ENCODE results near the gene MICU1. TPM values are rescaled to one million over a fixed set of nuclear protein-coding genes. Genes with fewer than 3 reads are reported as not detected.
"Not testable (repeated sequence)": the region's sequence is repeated elsewhere in the genome, so short reads cannot be mapped to it uniquely, and the experiment has no call there.

MICU1 gene
- total RNA-seq, 1 experiment from 2014 or later = 25.5 TPM

- Mint-ChIP-seq H3K27ac (ENCODE audit: low read depth, unreplicated experiment) (no peak overlapping the region), H3K9me3 (ENCODE audit: unreplicated experiment) (no peaks in the 10 kb centered on the region), H3K27me3 (ENCODE audit: insufficient read depth, unreplicated experiment) (no peaks in the 10 kb centered on the region), H3K4me1 (ENCODE audit: insufficient read depth, unreplicated experiment) (no peaks in the 10 kb centered on the region), H3K36me3 (ENCODE audit: insufficient read depth, unreplicated experiment) (peaks cover 16% of the 10 kb centered on the region), H3K4me3 (ENCODE audit: unreplicated experiment) (no peak overlapping the region)
- TF ChIP-seq CTCF (IDR thresholded peaks at IDR 0.05; ENCODE audit: unreplicated experiment) = no peak
- CTCF ChIA-PET = no interaction called here
- DNase-seq (ENCODE audit: unreplicated experiment) = no peak
- BruUV-seq (replicated peaks) = no TSS peak
- POLR2A ChIA-PET = no interaction called here
- intact Hi-C loops (cut with micrococcal nuclease) = no loop called here
These were observed 218.4 kb downstream of the MICU1 start for GRCh38 chr10:72407471-72407870.

- peaks cover 11% of the 10 kb centered on the region for H3K36me3 Mint-ChIP-seq (ENCODE audit: insufficient read depth, unreplicated experiment)
- intact Hi-C loops (cut with micrococcal nuclease); H3K27ac Mint-ChIP-seq (ENCODE audit: low read depth, unreplicated experiment); H3K27me3 Mint-ChIP-seq (ENCODE audit: insufficient read depth, unreplicated experiment); H3K9me3 Mint-ChIP-seq (ENCODE audit: unreplicated experiment); BruUV-seq (replicated peaks); DNase-seq (ENCODE audit: unreplicated experiment); H3K4me3 Mint-ChIP-seq (ENCODE audit: unreplicated experiment); CTCF ChIA-PET; H3K4me1 Mint-ChIP-seq (ENCODE audit: insufficient read depth, unreplicated experiment); POLR2A ChIA-PET: not testable (repeated sequence)
These were observed 230.3 kb downstream of the MICU1 start for GRCh38 chr10:72395581-72395980.

- no peaks in the 10 kb centered on the region for H3K4me1 Mint-ChIP-seq (ENCODE audit: insufficient read depth, unreplicated experiment)
- intact Hi-C loops (cut with micrococcal nuclease) = no loop called here
- BruUV-seq (replicated peaks) = no TSS peak
- TF ChIP-seq CTCF (IDR thresholded peaks at IDR 0.05; ENCODE audit: unreplicated experiment) = no peak
- no peaks in the 10 kb centered on the region for H3K9me3 Mint-ChIP-seq (ENCODE audit: unreplicated experiment)
- POLR2A ChIA-PET = no interaction called here
- H3K27me3 Mint-ChIP-seq (ENCODE audit: insufficient read depth, unreplicated experiment) = no peaks in the 10 kb centered on the region
- H3K36me3 Mint-ChIP-seq (ENCODE audit: insufficient read depth, unreplicated experiment) = peaks cover 17% of the 10 kb centered on the region
- no peak overlapping the region for H3K4me3 Mint-ChIP-seq (ENCODE audit: unreplicated experiment)
- H3K27ac Mint-ChIP-seq (ENCODE audit: low read depth, unreplicated experiment) = no peak overlapping the region
- CTCF ChIA-PET = interaction anchor here (0.9 kb wide), 1 partner anchor 30 kb away, joined by 3 read pairs; no protein-coding TSS in a partner anchor
- no peak for DNase-seq (ENCODE audit: unreplicated experiment)
These were observed 233.3 kb downstream of the MICU1 start for GRCh38 chr10:72392571-72392970.

- Mint-ChIP-seq H3K27me3 (ENCODE audit: insufficient read depth, unreplicated experiment) (no peaks in the 10 kb centered on the region), H3K4me1 (ENCODE audit: insufficient read depth, unreplicated experiment) (peaks cover 7% of the 10 kb centered on the region), H3K9me3 (ENCODE audit: unreplicated experiment) (no peaks in the 10 kb centered on the region), H3K4me3 (ENCODE audit: unreplicated experiment) (no peak overlapping the region), H3K36me3 (ENCODE audit: insufficient read depth, unreplicated experiment) (peaks cover 17% of the 10 kb centered on the region), H3K27ac (ENCODE audit: low read depth, unreplicated experiment) (no peak overlapping the region)
- no TSS peak for BruUV-seq (replicated peaks)
- CTCF ChIA-PET = no interaction called here
- POLR2A ChIA-PET = no interaction called here
- no peak for DNase-seq (ENCODE audit: unreplicated experiment)
- intact Hi-C loops (cut with micrococcal nuclease) = no loop called here
- no peak for TF ChIP-seq CTCF (IDR thresholded peaks at IDR 0.05; ENCODE audit: unreplicated experiment)
These were observed 235.1 kb downstream of the MICU1 start for GRCh38 chr10:72390764-72391163.

- DNase-seq (ENCODE audit: unreplicated experiment) = no peak
- peaks cover 7% of the 10 kb centered on the region for H3K4me1 Mint-ChIP-seq (ENCODE audit: insufficient read depth, unreplicated experiment)
These were observed 236.2 kb downstream of the MICU1 start for GRCh38 chr10:72389716-72390115.

More at GRCh38 chr10:72389716-72390115, 236.2 kb downstream of the MICU1 start:
- H3K27me3 Mint-ChIP-seq (ENCODE audit: insufficient read depth, unreplicated experiment) = no peaks in the 10 kb centered on the region
- peaks cover 11% of the 10 kb centered on the region for H3K36me3 Mint-ChIP-seq (ENCODE audit: insufficient read depth, unreplicated experiment)
- CTCF ChIA-PET = no interaction called here
- POLR2A ChIA-PET = no interaction called here
- no peak overlapping the region for H3K4me3 Mint-ChIP-seq (ENCODE audit: unreplicated experiment)
- H3K9me3 Mint-ChIP-seq (ENCODE audit: unreplicated experiment) = no peaks in the 10 kb centered on the region
- intact Hi-C loops (cut with micrococcal nuclease) = no loop called here
- no peak overlapping the region for H3K27ac Mint-ChIP-seq (ENCODE audit: low read depth, unreplicated experiment)
- no TSS peak for BruUV-seq (replicated peaks)
- TF ChIP-seq CTCF (IDR thresholded peaks at IDR 0.05; ENCODE audit: unreplicated experiment) = no peak

Measured in MCF 10A (cell line).